ENCODE results near the gene ARPC5L. TPM values are rescaled to one million over a fixed set of nuclear protein-coding genes. Genes with fewer than 3 reads are reported as not detected.

The ARPC5L gene
- total RNA-seq, 1 experiment from 2014 or later: 73.9 TPM

- no peaks in the 10 kb centered on the region for H3K27me3 ChIP-seq (replicated peaks; ENCODE audit: insufficient read depth, low read depth, low read length, poor library complexity)
- H3K4me1 ChIP-seq (ENCODE audit: insufficient read depth, low read length, poor library complexity, severe bottlenecking): peaks cover 27% of the 10 kb centered on the region
- H3K4me3 ChIP-seq (ENCODE audit: low read depth, low read length, poor library complexity, severe bottlenecking): no peak overlapping the region
- peak overlapping the region; percentile 98 for H3K27ac ChIP-seq (ENCODE audit: low read depth, low read length, poor library complexity, severe bottlenecking)
- BruUV-seq (replicated peaks): no TSS peak
- POLR2A ChIA-PET (ENCODE audit: low non-redundant PET): no interaction called here
- intact Hi-C loops (cut with micrococcal nuclease; ENCODE audit: unreplicated experiment): loop anchor here (10.0 kb wide), 3 partner anchors 286 to 516 kb away; partner anchors contain the start of genes PSMB7 and SCAI
- H3K9me3 ChIP-seq (ENCODE audit: low read depth, low read length, poor library complexity, severe bottlenecking): no peaks in the 10 kb centered on the region
- CTCF ChIA-PET: no interaction called here
- TF ChIP-seq, protein P1, sequence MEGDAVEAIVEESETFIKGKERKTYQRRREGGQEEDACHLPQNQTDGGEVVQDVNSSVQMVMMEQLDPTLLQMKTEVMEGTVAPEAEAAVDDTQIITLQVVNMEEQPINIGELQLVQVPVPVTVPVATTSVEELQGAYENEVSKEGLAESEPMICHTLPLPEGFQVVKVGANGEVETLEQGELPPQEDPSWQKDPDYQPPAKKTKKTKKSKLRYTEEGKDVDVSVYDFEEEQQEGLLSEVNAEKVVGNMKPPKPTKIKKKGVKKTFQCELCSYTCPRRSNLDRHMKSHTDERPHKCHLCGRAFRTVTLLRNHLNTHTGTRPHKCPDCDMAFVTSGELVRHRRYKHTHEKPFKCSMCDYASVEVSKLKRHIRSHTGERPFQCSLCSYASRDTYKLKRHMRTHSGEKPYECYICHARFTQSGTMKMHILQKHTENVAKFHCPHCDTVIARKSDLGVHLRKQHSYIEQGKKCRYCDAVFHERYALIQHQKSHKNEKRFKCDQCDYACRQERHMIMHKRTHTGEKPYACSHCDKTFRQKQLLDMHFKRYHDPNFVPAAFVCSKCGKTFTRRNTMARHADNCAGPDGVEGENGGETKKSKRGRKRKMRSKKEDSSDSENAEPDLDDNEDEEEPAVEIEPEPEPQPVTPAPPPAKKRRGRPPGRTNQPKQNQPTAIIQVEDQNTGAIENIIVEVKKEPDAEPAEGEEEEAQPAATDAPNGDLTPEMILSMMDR (conservative IDR thresholded peaks at IDR 0.05; ENCODE audit: low read depth, low read length): no peak
- TF ChIP-seq EZH2 (IDR thresholded peaks at IDR 0.05; ENCODE audit: borderline replicate concordance, low read depth, low read length, poor library complexity, severe bottlenecking): no peak
- no peak for DNase-seq (ENCODE audit: low spot score)
- H3K36me3 ChIP-seq (ENCODE audit: insufficient read depth, low read length, poor library complexity, severe bottlenecking): peaks cover 50% of the 10 kb centered on the region
These were observed 3.4 kb upstream of the ARPC5L start for GRCh38 chr9:124858330-124859046.

DNA sequence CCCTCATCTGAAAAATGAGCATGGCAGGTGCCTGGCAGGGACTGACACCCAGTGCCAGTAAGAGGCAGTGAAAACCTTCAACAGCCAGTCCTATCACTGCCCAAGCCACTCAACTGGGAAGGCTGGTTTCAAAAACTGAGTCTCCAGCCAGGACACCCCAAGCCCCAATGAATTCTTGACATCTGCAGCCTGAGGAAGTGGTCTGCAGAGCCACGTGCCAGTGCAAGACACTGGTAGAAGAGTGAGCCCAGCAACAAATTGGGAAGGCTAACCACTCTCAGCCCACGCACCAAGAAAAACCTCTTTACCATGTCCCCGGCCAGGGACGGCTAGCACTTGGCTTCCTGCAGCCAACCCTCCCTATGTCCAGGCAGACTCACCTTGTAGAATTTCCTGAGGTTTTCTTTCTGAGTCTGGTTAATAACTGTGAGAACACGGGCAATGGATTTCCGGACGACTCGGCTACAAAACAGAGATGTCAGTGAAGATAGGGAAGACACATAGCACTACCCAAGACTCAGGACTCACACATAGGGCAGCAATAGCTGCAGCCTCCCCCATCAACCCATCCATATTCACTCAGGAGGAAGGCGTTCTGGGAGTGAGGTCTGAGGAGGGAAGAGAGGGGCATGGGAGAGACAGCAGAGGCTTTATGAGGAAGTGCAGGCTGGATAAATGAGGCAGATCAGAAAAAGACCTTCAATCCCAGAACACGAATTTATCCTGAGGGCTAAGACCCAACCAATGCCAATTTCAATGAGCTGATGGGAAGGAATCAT is 1.9 kb upstream of the ARPC5L start:
- no peak for DNase-seq (ENCODE audit: low spot score)
- BruUV-seq (replicated peaks): no TSS peak
- H3K36me3 ChIP-seq (ENCODE audit: insufficient read depth, low read length, poor library complexity, severe bottlenecking): peaks cover 50% of the 10 kb centered on the region
- no peaks in the 10 kb centered on the region for H3K9me3 ChIP-seq (ENCODE audit: low read depth, low read length, poor library complexity, severe bottlenecking)
- peak overlapping the region; percentile 96 for H3K4me3 ChIP-seq (ENCODE audit: low read depth, low read length, poor library complexity, severe bottlenecking)
- H3K27me3 ChIP-seq (replicated peaks; ENCODE audit: insufficient read depth, low read depth, low read length, poor library complexity): no peaks in the 10 kb centered on the region
- CTCF ChIA-PET: no interaction called here
- peaks cover 30% of the 10 kb centered on the region for H3K4me1 ChIP-seq (ENCODE audit: insufficient read depth, low read length, poor library complexity, severe bottlenecking)
- intact Hi-C loops (cut with micrococcal nuclease; ENCODE audit: unreplicated experiment): loop anchor here (10.0 kb wide), 3 partner anchors 285 to 515 kb away; partner anchors contain the start of genes PSMB7 and SCAI
- POLR2A ChIA-PET (ENCODE audit: low non-redundant PET): interaction anchor here (0.6 to 0.7 kb wide), 2 partner anchors 32 to 266 kb away, joined by 4 to 9 read pairs; no protein-coding TSS in a partner anchor
- H3K27ac ChIP-seq (ENCODE audit: low read depth, low read length, poor library complexity, severe bottlenecking): peak overlapping the region; percentile 98
- no peak for TF ChIP-seq EZH2 (IDR thresholded peaks at IDR 0.05; ENCODE audit: borderline replicate concordance, low read depth, low read length, poor library complexity, severe bottlenecking)
- TF ChIP-seq, protein P1 (conservative IDR thresholded peaks at IDR 0.05; ENCODE audit: low read depth, low read length): no peak

DNA sequence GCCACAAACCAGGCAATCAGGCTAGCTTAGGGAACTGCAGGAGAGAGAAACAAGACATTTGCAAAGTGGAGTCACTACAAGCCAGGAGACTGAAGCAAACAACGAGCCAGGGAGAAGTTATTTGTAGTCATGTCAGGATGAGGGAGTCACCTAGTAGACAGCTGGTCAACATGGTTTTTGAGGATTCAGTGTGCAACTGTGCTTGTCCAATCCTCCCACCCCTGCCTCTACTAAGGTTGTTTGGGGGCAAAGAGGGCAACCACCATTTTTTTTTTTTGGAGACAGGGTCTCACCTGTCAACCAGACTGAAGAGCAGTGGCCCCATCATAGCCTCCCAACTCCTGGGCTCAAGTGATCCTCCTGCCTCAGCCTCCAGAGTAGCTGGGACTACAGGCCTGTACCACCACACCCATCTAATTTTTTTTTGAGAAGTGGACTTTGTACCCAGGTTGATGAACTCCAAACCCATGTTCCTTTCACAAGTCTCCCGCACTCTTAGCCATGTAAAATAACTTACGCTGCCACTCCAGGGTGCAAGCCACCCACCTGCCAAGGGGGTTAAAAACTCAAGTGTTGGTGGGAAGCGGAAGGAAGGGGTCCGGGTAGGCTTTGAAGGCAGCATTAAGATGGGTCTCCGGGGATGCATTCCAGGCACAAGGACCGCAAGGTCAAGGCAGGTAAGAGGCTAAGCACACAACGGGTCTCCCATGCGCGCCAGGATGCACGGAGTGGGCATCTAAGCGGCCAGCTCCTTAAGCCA is 1.2 kb upstream of the ARPC5L start:
- intact Hi-C loops (cut with micrococcal nuclease; ENCODE audit: unreplicated experiment): no loop called here
- CTCF ChIA-PET: no interaction called here
- H3K36me3 ChIP-seq (ENCODE audit: insufficient read depth, low read length, poor library complexity, severe bottlenecking): peaks cover 50% of the 10 kb centered on the region
- BruUV-seq (replicated peaks): TSS peak; percentile 47
- no peak for DNase-seq (ENCODE audit: low spot score)
- H3K4me1 ChIP-seq (ENCODE audit: insufficient read depth, low read length, poor library complexity, severe bottlenecking): peaks cover 30% of the 10 kb centered on the region
- H3K4me3 ChIP-seq (ENCODE audit: low read depth, low read length, poor library complexity, severe bottlenecking): peak overlapping the region; percentile 96
- H3K27me3 ChIP-seq (replicated peaks; ENCODE audit: insufficient read depth, low read depth, low read length, poor library complexity): no peaks in the 10 kb centered on the region
- TF ChIP-seq, protein P1 (conservative IDR thresholded peaks at IDR 0.05; ENCODE audit: low read depth, low read length): no peak
- TF ChIP-seq EZH2 (IDR thresholded peaks at IDR 0.05; ENCODE audit: borderline replicate concordance, low read depth, low read length, poor library complexity, severe bottlenecking): no peak
- no peaks in the 10 kb centered on the region for H3K9me3 ChIP-seq (ENCODE audit: low read depth, low read length, poor library complexity, severe bottlenecking)
- POLR2A ChIA-PET (ENCODE audit: low non-redundant PET): interaction anchor here (0.6 to 0.7 kb wide), 2 partner anchors 31 to 267 kb away, joined by 4 to 9 read pairs; no protein-coding TSS in a partner anchor
- peak overlapping the region; percentile 98 for H3K27ac ChIP-seq (ENCODE audit: low read depth, low read length, poor library complexity, severe bottlenecking)
